CMK (cell line): ENCODE measurements around the gene ADCY5.
"Not testable (repeated sequence)": the region's sequence is repeated elsewhere in the genome, so short reads cannot be mapped to it uniquely, and the experiment has no call there.

Experiments
- DNase-seq: peaks from one replicate; pipeline ENCODE4 v3.0.0-alpha.2; 2010; ENCODE audit warnings: low read depth

Gene ADCY5

GRCh38 chr3:123448536-123449101 is at the start of gene ADCY5:
ADCY5 (minus strand) TSS chr3:123449090; CDS start chr3:123448545, 545 bp downstream.
- DNase-seq, result no peak

DNA sequence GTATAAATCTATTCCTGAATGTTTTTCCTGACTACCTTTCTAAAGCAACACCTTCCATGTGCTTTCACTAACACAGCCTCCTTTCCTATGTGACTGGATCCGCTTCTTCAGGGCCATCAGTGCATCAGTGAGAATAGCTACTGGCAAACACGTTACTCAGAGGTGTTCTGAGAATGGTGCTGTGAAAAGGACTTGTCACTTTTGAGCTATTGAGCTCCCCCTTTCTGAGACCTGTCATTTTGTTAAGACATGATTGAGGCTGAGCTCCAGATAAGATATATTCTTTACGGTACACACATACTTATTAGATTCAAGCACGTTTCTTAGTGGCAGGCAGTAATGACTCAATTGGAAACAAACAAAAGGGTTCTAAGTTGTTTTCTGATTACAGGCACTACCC is 45.0 kb upstream of the ADCY5 start:
- no peak for DNase-seq

DNA sequence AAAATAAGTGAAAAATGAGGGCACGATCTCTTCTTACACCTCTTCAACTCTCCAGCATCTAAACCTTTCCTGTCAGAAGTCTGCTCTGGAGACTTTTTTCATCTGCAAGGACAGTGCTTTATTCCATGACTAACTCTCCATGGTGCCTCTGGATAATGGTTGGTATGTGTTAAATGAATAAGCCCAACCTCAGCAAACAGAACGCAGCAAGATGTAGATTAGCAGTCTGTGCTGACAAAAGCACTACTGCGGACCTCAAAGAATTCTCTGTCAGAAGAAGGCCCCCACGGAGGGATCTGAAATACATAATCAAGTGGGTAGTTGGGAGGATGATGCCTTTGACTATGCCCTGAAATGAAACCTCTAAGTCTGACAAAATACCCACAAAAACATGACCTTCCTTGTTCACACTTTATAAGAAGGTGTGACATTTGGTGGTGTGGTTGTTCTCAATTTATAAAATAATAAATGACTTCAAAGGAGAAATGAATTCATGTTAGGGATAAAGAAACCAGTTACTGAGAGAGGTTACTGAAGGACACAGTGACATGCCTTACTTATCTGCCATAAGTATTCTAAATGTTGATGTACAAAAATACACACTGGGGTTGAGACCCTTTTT is 43.2 kb upstream of the ADCY5 start:
- no peak for DNase-seq

GRCh38 chr3:123489400-123490004 is 40.6 kb upstream of the ADCY5 start:
- DNase-seq, result peak; percentile 41

- no peak for DNase-seq
Observed at GRCh38 chr3:123488645-123489347, 39.9 kb upstream of the ADCY5 start.

DNA sequence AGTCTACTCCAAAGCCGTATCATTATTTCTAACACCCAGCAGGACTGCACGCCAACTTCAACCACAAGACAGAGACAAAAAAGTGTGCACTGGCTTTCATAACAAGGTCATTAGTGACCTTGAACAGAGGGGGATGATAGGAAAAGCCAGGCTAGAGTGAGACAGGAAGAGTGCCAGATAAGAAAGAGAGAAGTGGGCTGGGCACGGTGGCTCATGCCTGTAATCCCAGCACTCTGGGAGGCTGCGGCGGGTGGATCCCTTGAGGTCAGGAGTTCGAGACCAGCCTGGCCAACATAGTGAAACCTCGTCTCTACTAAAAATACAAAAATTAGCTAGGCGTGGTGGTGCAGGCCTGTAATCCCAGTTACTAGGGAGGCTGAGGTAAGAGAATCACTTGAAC is 38.2 kb upstream of the ADCY5 start:
- not testable (repeated sequence) for DNase-seq

- no peak for DNase-seq
Observed at GRCh38 chr3:123486460-123486859, 37.6 kb upstream of the ADCY5 start.

GRCh38 chr3:123485551-123485950 is 36.7 kb upstream of the ADCY5 start:
- DNase-seq, result no peak

DNA sequence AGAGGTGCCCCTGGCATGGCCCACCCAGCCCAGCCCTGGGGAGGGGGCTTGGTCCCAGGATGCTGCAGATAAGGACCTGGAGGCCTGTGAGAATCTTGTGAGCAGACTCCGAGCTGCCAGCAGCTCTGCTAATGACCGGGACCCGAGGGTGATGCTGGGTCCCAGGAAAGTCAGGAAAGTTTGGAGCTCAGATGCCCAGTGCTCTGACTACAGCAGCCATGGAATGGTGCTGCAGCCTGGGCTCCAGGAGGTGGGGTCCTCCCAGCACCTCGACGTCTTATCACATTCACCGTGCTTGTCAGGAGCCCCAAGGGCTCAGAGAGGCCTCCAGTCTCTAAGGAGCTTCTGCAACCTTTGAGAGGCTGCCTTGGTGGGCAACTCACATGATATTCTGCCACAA is 34.3 kb upstream of the ADCY5 start:
- DNase-seq, result no peak

DNA sequence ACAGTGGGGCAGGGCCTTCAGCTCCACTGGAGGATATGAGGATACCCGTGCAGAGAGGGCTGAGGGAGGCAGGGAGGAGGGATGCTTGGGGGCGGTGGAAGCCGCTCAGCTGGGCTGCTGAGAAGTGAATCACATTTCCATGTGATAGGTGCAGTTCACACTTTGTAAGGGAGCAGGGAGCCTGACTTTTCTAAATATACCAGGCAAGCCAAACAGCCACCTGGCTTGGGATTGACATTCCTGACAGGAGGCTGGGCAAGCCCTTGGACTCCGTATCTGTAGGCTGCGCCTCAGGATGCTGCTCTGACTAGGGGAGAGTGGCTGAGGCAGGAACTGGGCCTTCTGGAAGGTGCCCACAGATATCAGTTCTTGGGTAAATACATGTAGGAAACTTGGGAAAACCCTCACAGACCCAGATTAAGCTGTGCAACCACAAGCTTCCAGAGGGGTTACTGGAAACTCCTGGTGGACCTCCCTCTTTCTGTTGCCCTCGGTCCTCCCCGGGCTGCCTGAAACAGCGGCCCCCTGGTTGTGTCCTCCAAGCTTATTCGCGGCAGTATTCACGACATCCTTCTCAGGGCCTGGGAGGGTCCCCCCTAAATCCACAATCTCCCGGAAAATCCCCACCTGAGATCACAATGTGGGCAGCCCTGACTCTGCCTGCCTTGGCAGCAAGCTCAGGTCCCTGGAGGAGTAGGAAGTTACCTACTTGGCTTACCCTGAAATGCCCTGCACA is 33.0 kb upstream of the ADCY5 start:
- no peak for DNase-seq

DNA sequence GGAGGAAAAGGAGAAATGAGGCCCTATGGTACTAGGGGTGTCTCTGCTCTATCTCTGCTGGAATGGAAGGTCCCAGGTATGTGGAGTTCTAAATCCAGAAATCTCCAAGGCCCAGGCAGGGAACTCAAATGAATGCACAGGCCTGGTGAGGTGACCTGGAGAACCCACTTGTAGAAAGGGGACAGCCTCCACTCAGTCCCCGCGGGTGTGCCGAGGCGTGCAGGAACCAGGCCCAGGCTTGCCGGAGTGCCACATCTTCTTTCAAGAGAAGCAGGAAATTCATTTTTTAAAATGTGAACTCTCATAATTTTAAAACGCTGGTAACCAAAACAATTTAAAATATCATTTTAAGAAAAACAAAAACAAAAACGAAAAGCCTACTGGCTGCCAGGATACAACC is 32.2 kb upstream of the ADCY5 start:
- DNase-seq, result no peak

GRCh38 chr3:123480428-123480827 is 31.5 kb upstream of the ADCY5 start:
- DNase-seq, result no peak

DNA sequence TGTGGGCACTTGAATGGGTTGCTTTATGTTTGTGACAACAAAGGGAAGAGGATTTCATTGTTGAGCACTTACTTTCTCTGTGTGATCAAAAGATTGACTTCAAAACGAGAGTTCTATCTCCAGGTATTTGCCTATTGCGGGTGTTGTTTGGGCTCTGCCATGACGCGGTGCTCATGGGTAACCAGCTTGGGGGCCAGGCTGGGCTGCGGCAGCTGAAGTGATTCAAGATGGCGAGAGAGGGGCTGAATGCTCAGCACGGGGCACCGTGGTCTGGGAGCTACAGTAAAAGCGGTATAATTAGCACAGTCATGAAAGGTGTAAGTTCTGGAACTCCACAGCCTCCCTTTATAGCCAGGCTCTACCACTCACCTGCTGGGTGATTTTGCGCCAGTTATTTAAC is 31.0 kb upstream of the ADCY5 start:
- DNase-seq, result no peak

- no peak for DNase-seq
Observed at GRCh38 chr3:123478314-123478713, 29.4 kb upstream of the ADCY5 start.

DNA sequence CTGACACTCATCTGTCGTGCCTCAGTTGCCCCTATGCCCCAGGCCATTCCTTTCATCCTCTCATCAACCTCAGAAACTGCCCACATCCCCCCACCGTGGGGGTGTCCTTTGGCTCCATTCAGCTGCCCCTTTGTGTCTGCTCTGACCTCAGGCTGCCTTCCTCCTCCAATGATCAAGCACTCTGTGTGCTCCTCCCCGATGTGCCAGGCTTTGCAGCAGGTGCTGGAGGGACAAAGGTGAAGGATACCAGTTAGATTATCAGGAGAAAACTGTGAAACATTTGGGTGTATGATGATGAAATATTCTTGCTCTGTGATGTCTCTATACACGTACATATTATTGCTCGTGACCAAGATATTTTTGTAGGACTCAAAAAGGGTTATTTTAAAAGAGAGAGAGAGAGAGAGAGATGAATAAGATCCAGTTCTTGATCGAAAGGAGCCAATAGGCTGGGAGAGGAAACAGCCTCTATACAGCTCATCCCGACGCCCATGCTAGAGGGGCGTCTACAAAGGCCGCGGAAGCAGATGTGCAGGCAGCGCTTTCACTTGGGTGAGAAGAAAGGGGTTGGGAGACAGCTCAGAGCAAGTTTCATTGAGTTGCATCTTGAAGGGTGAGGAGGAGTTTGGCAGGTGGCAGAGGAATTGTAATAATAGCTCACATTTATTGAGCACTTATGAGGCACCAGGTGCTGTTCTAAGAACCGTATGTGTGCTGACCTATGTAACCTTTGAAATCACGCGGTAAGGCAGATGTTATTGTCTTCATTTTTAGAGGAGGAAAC is 28.3 kb upstream of the ADCY5 start:
- DNase-seq, result no peak

DNA sequence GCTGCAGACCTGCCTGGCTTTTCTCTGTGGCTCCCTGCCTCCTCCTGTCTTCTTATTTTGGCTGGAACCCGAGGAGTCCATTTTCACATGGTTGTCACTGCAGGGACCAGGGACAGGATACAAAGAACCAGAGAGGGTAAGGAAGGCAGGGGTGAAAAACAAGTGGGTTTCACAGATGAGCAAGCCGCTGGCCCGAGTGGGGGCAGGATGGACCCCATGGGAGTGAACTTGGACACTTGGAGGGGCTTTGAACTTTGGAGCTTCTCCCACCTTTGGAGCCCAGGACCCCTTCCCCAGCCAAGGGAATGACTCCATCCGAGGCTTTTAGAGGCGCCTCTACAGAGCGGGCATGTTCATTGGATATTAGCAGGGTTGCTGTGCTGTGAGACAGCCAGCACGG is 26.9 kb upstream of the ADCY5 start:
- DNase-seq, result no peak

DNA sequence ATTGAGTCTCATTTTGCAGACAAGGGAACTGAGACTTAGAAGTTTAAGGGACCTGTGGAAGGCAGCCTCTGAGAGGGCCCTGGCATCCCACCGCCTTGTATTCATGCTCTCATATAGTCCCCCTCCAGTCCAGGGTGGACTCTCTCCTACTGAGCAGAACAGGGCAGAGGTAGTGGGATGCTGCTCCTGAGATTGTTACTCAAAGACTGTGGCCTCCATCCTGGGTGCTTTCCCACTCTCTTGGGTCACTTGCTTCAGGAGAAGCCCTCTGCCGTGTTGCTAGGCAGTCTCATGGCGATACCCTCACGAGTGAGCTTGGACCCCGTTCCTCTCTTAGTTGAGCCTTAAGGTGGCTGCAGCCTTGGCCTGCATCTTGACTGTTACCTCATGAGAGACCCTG is 22.2 kb upstream of the ADCY5 start:
- DNase-seq, result no peak

DNA sequence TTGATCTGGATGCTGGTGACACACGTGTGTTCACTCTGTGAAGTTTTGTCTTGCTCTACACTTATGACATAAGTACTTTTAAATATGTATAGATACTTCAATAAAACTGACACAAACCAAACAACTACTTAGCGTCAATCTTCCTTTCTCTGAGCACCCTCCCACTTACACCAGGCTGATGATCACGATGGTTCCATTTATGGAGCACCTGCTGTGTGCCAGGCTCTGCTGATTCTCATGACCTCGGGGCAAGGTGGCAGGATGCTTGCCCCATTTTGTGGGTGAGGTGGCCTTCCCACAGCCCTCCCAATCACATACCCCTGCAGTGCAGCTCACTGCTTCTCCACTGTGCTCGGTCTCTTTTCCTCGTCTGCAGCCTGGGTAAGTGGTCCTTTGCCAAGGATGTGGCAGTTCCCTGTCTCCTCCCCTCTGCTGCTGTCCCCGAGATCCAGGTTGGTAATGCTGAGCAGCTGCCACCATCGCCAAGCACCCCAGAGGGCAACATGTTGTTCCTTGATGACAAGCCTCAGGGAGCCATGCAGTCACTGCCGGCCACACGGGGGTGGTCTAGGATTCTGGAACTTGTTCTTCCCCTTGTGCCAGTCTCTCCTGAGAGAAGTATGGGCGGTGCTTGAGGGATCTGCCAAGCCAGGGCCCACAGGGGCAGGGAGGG is 20.6 kb upstream of the ADCY5 start:
- no peak for DNase-seq

DNA sequence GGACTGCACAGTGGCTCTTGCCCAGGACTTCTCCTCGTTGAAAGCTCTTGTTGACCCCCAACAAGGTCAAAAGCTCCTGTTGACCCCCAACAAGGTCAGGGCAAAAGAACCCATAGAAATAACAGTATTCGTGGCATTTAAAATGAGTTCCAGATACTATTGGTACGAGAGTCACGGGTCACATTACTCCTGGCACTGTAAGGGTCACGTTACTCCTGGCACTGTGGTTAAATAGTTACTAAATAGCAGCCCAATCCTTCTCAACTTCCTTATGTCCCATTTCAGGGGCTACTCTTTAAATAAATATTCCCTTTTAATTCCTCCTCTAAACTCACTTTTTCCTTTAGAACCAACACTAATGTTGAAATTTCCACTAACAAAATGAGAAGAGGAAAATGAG is 18.2 kb upstream of the ADCY5 start:
- no peak for DNase-seq

GRCh38 chr3:123464211-123464610 is 15.3 kb upstream of the ADCY5 start:
- no peak for DNase-seq

- DNase-seq, result no peak
Observed at GRCh38 chr3:123459862-123460261, 11.0 kb upstream of the ADCY5 start.
